PC-9 (cell line): ENCODE results near the gene PHACTR1.

Source experiments
- CTCF ChIP-seq: fragments of 200-600 bp; sonication (generic); conservative IDR thresholded peaks from 2 replicates; pipeline ENCODE4 v1.6.1; 2017; ENCODE audit warnings: mixed run types, antibody characterized with exemption, mild to moderate bottlenecking, moderate library complexity
- EZH2 ChIP-seq: fragments of 200-600 bp; sonication (generic); IDR thresholded peaks from 2 replicates; pipeline ENCODE4 v1.8.0; 2017; ENCODE audit warnings: antibody characterized with exemption, low read depth

GRCh38 chr6:13259393-13259792, 542.8 kb downstream of the PHACTR1 start:
- TF ChIP-seq CTCF (no peak), EZH2 (no peak)
